Rectal smooth muscle tissue (tissue), 1 donor: Measurements from ENCODE around the gene DPYSL3.

ENCODE experiments used
- H3K27ac ChIP-seq: one replicate; pipeline ENCODE4 v1.7.0; 2013; ENCODE audit warnings: low read depth, low read length, inconsistent platforms
- H3K27me3 ChIP-seq: one replicate; pipeline ENCODE4 v1.7.0; 2013; ENCODE audit warnings: low read length; ENCODE audit not compliant: control insufficient read depth, insufficient read depth
- H3K36me3 ChIP-seq: one replicate; pipeline ENCODE4 v1.7.0; 2013; ENCODE audit warnings: low read length; ENCODE audit not compliant: control insufficient read depth, insufficient read depth
- H3K4me1 ChIP-seq: one replicate; pipeline ENCODE4 v1.7.0; 2013; ENCODE audit warnings: low read length; ENCODE audit not compliant: control insufficient read depth, insufficient read depth
- H3K4me3 ChIP-seq: one replicate; pipeline ENCODE4 v1.7.0; 2013; ENCODE audit warnings: low read length
- H3K9ac ChIP-seq: one replicate; pipeline ENCODE4 v1.7.0; 2013; ENCODE audit warnings: low read length

DPYSL3 gene

GRCh38 chr5:147415651-147416050 lies 94.2 kb downstream of the DPYSL3 start:
- no peaks in the 10 kb centered on the region for H3K27me3 ChIP-seq
- no peaks in the 10 kb centered on the region for H3K36me3 ChIP-seq
- H3K9ac ChIP-seq, result no peak overlapping the region
- peak overlapping the region; percentile 78 for H3K27ac ChIP-seq
- H3K4me3 ChIP-seq, result no peak overlapping the region
- H3K4me1 ChIP-seq, result peaks cover 61% of the 10 kb centered on the region

GRCh38 chr5:147413266-147413665 lies 96.6 kb downstream of the DPYSL3 start:
- H3K4me3 ChIP-seq, result no peak overlapping the region
- peaks cover 3% of the 10 kb centered on the region for H3K36me3 ChIP-seq
- H3K27ac ChIP-seq, result peak overlapping the region; percentile 65
- H3K27me3 ChIP-seq, result no peaks in the 10 kb centered on the region
- H3K4me1 ChIP-seq, result peaks cover 61% of the 10 kb centered on the region
- no peak overlapping the region for H3K9ac ChIP-seq

DNA sequence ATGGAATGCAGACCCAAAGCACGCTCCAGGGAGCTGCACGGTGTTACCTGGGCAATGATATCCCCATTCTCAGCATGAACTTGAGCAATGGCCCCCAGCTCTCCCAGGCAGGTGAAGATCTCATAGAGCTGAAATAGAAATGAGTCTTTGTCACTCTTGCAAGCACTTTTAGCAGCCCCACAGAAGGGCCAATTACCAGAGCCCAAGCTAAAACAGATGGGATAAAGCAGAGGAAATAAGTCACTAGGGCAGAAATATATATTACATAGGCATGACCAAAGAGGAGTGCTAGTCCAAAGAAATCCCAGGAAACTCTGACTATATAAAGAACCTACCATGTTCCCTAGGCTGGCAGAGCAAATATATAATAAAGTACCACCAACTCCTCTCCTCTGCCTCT lies 97.3 kb downstream of the DPYSL3 start:
- H3K4me3 ChIP-seq, result no peak overlapping the region
- H3K27me3 ChIP-seq, result no peaks in the 10 kb centered on the region
- H3K27ac ChIP-seq, result peak overlapping the region; percentile 65
- peaks cover 60% of the 10 kb centered on the region for H3K4me1 ChIP-seq
- H3K36me3 ChIP-seq, result peaks cover 5% of the 10 kb centered on the region
- H3K9ac ChIP-seq, result no peak overlapping the region

DNA sequence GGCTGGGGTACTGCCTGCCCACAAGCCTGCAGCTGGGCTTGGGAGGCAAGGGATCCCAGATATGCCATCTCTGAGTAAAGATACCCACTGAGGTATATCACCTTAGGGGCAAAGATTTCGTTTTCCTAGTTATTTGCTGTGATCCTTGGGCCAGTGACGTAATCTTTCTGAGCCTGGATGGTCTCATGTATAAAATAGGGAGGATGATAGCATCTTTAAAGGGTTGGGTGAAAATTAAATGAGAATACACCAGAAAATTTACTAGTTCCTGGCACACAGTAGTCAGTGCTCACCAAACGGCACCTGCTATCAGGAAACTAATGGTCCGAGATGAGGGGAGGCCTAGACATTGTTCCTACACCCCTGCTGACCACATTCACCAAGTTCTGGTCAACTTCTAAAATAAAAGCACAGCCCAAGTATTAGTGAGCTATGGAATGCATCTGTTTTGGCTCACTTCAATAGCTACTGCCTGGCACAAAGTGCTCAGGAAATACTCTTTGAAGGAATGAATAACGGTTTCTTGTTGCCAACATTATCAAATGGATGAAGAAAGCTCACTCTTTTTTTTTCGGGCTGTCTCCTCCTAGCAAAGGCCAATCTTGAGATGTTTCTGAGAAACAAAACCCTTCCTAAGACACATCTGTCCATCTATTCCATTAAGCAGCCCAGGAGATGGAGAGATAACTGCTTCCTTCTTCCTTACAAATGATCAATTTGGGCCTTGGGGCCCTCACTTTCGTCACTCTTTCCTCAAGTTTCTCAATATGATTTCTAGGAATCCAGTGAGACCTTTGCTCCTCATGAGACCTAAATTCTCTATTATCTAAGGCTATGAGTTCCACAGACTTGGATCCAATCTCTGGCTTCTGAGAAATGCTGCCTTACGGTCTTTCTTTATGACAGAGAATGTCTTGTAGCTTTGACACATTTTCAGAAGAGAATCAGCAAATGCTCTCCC lies 98.2 kb downstream of the DPYSL3 start:
- H3K36me3 ChIP-seq, result peaks cover 8% of the 10 kb centered on the region
- no peak overlapping the region for H3K4me3 ChIP-seq
- H3K27ac ChIP-seq, result peak overlapping the region; percentile 65
- no peaks in the 10 kb centered on the region for H3K27me3 ChIP-seq
- peaks cover 60% of the 10 kb centered on the region for H3K4me1 ChIP-seq
- H3K9ac ChIP-seq, result no peak overlapping the region

GRCh38 chr5:147410496-147411358 lies 99.1 kb downstream of the DPYSL3 start:
- Histone ChIP-seq H3K27ac (peak overlapping the region; percentile 65), H3K9ac (no peak overlapping the region), H3K4me3 (no peak overlapping the region), H3K36me3 (peaks cover 8% of the 10 kb centered on the region), H3K27me3 (no peaks in the 10 kb centered on the region), H3K4me1 (peaks cover 56% of the 10 kb centered on the region)

- Histone ChIP-seq H3K36me3 (peaks cover 10% of the 10 kb centered on the region), H3K27ac (peak overlapping the region; percentile 64), H3K9ac (no peak overlapping the region), H3K4me1 (peaks cover 62% of the 10 kb centered on the region), H3K4me3 (no peak overlapping the region), H3K27me3 (no peaks in the 10 kb centered on the region)
These were observed 100.9 kb downstream of the DPYSL3 start for GRCh38 chr5:147408980-147409379.

GRCh38 chr5:147407094-147407681 lies 102.7 kb downstream of the DPYSL3 start:
- Histone ChIP-seq H3K4me3 (no peak overlapping the region), H3K4me1 (peaks cover 58% of the 10 kb centered on the region), H3K36me3 (peaks cover 10% of the 10 kb centered on the region), H3K9ac (no peak overlapping the region), H3K27ac (peak overlapping the region; percentile 92), H3K27me3 (no peaks in the 10 kb centered on the region)

DNA sequence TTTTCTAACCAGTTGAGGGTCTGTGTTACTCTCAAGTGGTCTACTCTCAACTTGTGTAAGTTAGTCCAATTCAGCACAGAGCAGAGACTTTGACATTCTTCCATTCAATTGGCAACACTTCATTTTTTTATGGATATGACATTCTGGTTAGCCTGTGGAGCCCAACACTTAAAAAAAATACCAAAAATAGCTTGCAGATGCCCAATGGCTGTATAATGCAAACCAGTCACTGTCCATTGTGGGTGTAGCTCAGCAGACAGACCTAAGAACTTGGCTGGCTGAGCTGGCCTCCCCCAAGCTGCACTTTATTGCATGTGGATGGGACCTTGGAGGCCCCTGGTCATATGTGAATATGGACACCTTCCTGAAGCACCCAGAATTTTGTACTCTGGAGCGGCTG lies 103.2 kb downstream of the DPYSL3 start:
- H3K27ac ChIP-seq, result peak overlapping the region; percentile 92

DNA sequence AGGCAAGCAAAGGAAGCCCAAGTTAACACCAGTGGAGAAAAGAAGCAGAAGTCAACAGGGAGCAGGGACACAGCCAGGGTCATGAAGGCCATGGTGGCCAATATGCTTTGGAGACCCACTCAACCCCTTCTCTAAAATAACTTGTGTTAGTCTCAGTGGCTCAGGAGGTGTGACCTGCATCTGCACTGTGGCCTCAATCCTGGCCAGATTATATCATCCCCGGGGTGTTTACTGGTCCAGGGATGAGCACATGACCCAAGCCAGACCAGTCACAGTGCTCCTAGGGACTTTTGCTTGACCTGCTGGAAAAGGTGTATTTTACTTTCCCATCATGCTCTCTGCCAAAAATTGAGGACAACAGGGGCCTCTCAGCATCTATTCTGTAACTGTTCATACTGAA lies 105.2 kb downstream of the DPYSL3 start:
- Histone ChIP-seq H3K36me3 (peaks cover 16% of the 10 kb centered on the region), H3K4me1 (peaks cover 41% of the 10 kb centered on the region), H3K27ac (peak overlapping the region; percentile 92), H3K4me3 (no peak overlapping the region), H3K27me3 (no peaks in the 10 kb centered on the region), H3K9ac (no peak overlapping the region)

More for the DNA sequence above, 103.2 kb downstream of the DPYSL3 start:
- Histone ChIP-seq H3K4me3 (no peak overlapping the region), H3K27me3 (no peaks in the 10 kb centered on the region), H3K36me3 (peaks cover 10% of the 10 kb centered on the region), H3K9ac (no peak overlapping the region), H3K4me1 (peaks cover 55% of the 10 kb centered on the region)

GRCh38 chr5:147403651-147404640 lies 105.9 kb downstream of the DPYSL3 start:
- Histone ChIP-seq H3K4me3 (no peak overlapping the region), H3K36me3 (peaks cover 15% of the 10 kb centered on the region), H3K27me3 (no peaks in the 10 kb centered on the region), H3K4me1 (peaks cover 41% of the 10 kb centered on the region), H3K9ac (no peak overlapping the region), H3K27ac (peak overlapping the region; percentile 92)

GRCh38 chr5:147400881-147401280 lies 109.0 kb downstream of the DPYSL3 start:
- Histone ChIP-seq H3K36me3 (peaks cover 26% of the 10 kb centered on the region), H3K27me3 (no peaks in the 10 kb centered on the region), H3K9ac (no peak overlapping the region), H3K4me1 (peaks cover 24% of the 10 kb centered on the region), H3K4me3 (no peak overlapping the region), H3K27ac (no peak overlapping the region)
